Iris pigment epithelial cell (primary cell): ENCODE results near the gene NRK.
A peak's percentile ranks its signal among the peaks of the same experiment; 100 is the strongest.
"Not testable (repeated sequence)": the region's sequence is repeated elsewhere in the genome, so short reads cannot be mapped to it uniquely, and the experiment has no call there.

Experiments
- DNase-seq: peaks from one replicate; pipeline ENCODE4 v3.0.0-alpha.2; 2011; ENCODE audit warnings: low read depth

NRK gene

DNA sequence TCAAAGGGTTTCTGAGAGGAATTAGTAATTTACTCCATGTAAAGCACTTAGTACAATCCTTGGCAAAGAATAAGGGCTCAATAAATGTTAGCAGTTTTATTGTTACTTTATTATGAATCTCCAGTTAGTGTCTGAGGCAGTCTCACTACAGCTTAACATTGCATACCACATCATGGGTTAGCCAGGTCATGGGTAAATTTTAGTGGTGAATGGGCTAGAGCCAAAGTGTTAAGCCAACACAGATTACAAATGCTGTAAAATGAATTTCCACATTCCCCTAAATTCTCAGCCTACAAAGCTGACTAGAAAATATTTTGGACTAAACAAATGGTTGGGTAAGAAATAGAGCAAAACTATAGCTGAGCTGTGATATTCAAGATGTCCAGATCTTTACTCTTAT is 72.4 kb downstream of the NRK start:
- DNase-seq = peak; percentile 55

- no peak for DNase-seq
These were observed 87.2 kb downstream of the NRK start for GRCh38 chrX:105909576-105909975.

GRCh38 chrX:105910563-105911105 is 88.3 kb downstream of the NRK start:
- peak; percentile 73 for DNase-seq

- no peak for DNase-seq
These were observed 122.9 kb downstream of the NRK start for GRCh38 chrX:105945266-105945665.

- no peak for DNase-seq
These were observed 147.1 kb downstream of the NRK start for GRCh38 chrX:105969487-105969886.

- no peak for DNase-seq
These were observed 150.5 kb downstream of the NRK start for GRCh38 chrX:105972690-105973386.

DNA sequence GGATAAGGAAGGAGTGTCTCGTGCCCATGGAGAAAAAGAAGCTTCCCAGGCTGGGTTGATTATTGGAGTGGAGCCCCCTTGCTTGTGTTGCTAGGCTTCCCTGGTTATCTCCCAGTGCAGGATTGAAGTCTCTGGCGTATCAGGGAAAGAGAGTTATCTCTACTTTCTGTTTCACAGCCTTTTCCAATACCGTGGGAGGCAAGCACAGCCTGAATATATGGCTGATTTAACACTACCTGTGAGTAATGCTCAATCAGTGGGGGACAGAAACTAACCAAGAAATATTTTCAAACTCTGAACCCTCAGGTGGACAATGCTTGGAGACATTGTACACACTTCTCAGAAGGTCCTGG is 151.0 kb downstream of the NRK start:
- no peak for DNase-seq

DNA sequence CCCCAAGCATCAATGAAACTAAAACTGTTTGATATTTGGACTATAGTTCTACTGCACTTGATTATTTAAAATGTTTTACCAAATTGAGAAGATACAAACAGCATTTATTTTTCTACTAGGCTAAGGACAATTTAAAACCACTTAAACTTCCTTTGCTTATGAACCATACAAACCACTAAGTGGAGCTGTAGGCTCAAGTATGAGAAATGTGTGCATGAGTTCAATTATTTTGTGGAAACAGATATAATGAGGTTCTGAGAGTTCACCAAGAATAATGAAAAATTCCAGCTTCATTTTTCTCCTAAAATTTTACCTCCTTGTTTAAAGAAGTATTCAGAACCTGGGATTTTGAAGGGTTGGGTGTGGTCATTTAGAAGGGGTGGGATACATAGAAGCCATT is 153.0 kb downstream of the NRK start:
- DNase-seq = peak; percentile 24

DNA sequence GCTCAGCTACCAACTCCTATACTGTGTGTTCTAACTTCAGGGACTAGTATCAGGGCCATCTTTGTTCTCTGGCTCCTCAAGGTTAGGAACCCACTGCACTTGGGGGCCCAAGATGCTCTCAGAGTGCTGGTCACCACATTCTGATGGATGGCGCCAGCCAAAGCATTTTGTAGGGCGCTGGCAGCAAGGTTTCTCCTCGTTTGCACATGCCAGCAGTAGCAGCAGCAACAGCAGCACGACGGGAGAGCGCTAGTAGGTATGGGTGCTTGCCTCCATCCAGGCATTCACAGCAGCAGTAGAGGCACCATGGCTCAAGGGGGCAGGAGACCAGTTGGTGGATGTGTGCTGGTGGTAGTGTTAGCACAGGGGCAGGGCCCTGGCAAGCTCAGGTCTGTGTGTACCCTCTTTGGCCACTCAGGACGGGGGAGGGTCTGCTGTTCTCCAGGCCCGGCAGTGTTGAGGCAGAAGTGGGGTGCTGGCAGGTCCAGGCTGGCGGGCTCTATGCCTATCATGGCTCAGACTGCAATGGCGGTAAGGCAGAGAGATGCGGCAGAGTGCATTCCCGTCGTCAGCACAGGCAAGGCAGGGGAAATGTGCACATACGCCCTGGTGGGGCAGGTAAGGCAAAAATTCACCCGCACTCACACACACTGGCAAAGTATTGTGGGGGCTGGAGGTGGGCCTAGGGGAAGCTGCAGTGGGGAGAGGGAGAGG is 159.6 kb downstream of the NRK start:
- DNase-seq = no peak

DNA sequence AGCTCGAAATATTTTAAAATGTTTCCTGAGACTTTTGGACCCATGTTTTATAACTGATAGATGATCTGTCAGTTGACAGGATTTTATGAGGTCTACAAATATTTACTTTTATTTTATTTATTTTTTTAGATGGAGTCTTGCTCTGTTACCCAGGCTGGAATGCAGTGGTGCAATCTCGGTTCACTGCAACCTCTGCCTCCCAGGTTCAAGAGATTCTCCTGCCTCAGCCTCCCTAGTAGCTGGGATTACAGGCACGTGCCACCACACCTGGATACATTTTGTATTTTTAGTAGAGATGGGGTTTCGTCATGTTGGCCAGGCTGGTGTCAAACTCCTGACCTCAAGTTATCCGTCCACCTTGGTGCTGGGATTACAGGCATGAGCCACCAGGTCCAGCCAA is 166.1 kb downstream of the NRK start:
- DNase-seq = not testable (repeated sequence)

DNA sequence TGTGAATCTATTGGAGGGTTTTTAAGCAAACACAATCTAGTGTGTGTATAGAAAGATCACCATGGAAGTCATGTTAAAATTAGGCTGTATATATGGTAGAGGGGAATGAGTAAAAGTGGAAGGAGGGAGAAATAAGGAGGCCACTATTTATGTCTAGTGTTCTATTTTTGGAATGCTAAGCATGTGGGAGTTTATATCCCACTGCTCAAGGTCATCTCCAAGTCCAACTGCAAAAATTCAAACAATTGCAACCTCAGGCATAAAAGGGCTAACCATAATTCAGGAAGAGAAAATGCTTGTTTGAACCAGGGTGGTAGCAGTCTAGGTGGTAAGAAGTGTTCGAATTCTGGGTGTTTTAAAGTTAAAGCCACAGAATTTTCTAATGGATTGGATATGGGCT is 177.0 kb downstream of the NRK start:
- DNase-seq = peak; percentile 3

DNA sequence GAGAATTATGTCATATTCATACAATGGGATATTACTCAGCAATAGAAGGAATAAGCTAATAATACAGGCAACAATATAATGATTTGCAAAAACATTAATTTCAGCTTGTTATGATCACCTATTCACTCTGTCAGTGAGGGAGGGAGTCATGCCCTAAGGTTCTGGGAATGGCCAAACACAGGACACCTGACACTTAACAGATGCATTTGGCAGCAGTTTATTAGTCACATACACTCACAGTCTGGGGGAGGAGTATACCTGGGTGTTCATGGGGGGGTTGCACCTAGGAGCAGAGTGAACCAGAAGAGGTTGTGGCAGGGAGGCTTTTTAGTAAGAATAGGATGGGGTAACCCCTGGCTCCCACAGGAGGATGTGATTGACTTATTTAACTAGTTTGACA is 177.9 kb downstream of the NRK start:
- DNase-seq = no peak

DNA sequence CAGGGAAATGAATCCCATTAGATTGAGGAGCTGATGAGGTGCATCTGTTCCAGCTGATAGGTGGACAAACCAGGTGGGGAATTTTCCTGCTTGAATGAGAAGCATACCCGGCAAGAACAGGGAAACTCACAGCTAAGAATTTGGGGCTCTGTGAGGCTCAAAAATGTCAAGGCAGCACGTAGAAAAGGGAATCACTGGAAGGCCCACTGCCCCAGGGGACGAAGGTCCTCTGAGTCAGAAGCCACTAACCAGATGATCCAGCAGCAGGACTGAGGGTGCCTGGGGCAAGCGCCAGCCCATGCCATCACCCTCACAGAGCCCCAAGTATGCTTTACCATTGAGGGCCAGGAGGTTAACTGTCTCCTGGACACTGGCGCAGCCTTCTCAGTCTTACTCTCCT is 178.3 kb downstream of the NRK start:
- DNase-seq = not testable (repeated sequence)

DNA sequence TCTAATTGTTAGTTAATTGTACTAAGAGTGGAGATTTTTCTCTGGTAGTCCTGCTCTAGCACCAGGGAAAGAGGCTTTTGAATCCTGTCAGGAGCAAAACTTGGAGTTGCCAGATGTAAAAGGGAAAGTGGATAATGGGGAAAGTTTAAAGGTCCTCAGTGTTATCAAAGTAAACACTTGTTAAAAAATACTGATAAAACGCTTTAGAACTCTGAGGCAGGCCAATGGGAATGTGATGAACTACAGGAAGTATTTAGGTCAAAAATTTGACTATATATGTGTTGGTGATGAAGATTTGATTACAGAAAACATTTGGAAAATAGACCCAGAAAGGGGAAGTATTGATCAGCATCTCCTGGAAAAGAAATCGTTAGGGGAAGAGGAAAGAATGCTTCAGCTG is 183.3 kb downstream of the NRK start:
- no peak for DNase-seq

DNA sequence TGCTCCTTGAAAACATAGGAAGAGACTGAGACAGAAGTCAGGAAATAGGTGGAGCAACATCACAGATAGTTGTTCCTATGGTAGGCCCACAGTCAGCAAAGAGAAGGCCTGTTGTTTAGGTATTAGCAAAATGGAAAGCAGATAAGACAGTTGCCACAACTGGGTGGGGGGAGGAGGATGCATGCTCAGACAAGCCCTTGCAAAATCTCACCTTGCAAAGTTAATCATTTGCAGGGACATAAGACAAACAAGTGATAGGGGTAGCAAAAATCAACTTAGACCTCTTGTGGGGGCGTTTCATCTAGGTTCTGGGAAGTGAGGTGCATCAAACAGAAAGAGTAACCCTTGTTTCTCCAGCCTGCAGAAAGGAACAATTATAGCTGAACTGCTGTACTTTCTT is 185.5 kb downstream of the NRK start:
- no peak for DNase-seq
